Islet precursor cell (in vitro differentiated cells): ENCODE measurements around the gene PDE4D.
A peak's percentile ranks its signal among the peaks of the same experiment; 100 is the strongest.
"Not testable (repeated sequence)": the region's sequence is repeated elsewhere in the genome, so short reads cannot be mapped to it uniquely, and the experiment has no call there.

ENCODE experiments used
- DNase-seq: peaks from one replicate; pipeline ENCODE4 v3.0.0-alpha.2; 2018

PDE4D gene

GRCh38 chr5:59308685-59309084, 584.8 kb downstream of the PDE4D start:
- not testable (repeated sequence) for DNase-seq

GRCh38 chr5:59303289-59303716, 590.2 kb downstream of the PDE4D start:
- DNase-seq, result not testable (repeated sequence)

DNA sequence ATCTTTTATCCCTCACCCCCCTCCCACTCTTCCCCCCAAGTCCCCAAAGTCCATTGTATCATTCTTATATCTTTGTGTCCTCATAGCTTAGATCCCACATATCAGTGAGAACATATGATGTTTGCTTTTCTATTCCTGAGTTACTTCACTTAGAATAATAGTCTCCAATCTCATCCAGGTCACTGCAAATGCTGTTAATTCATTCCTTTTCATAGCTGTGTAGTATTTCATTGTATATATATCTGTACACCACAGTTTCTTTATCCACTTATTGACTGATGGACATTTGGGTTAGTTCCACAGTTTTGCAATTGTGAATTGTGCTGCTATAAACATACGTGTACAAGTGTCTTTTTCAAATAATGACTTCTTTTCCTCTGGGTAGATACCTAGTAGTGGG, 591.0 kb downstream of the PDE4D start:
- not testable (repeated sequence) for DNase-seq

- no peak for DNase-seq
Observed at GRCh38 chr5:59301727-59302126, 591.8 kb downstream of the PDE4D start.

GRCh38 chr5:59300930-59301329, 592.6 kb downstream of the PDE4D start:
- peak; percentile 78 for DNase-seq

DNA sequence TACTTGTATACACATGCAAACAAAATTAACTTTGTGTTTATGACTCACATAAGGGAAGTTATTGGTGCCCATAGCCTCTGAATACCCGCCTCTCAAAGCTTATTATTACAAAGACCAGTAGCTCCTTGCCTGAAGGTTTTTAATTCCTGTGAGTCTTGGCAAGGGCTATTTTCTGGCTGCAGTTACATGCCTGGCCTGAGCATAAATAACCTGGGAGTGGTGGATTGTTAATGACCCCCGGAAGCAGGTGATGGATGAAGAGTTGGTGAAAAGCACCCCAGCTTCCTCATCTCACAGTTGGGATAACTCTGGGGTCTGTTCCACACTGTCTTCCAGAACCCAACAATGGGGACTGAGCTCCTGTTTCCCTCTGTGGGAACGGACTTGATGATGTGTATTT, 594.5 kb downstream of the PDE4D start:
- no peak for DNase-seq

- no peak for DNase-seq
Observed at GRCh38 chr5:59296317-59297264, 596.9 kb downstream of the PDE4D start.

GRCh38 chr5:59293700-59294099, 599.8 kb downstream of the PDE4D start:
- peak; percentile 74 for DNase-seq

DNA sequence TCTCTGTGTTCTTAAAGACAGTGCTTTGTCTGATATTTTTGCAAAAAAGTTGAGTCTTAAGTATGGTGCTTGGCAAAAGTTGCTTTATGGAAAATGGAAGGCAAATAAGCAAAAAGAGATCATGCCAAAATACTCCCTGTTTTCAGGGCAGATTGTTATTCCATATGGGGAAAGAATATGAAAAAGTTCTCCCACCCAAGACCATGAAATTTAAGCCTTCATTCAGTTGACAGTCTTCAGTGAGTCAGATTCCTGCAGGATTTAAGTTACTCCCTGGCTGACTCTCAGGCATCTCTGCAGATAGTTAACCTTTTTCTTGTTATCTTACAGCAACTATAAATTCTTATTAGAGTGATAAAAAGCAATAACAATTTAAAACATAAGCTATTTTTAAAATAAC, 601.6 kb downstream of the PDE4D start:
- no peak for DNase-seq

GRCh38 chr5:59287884-59288283, 605.6 kb downstream of the PDE4D start:
- DNase-seq, result no peak

DNA sequence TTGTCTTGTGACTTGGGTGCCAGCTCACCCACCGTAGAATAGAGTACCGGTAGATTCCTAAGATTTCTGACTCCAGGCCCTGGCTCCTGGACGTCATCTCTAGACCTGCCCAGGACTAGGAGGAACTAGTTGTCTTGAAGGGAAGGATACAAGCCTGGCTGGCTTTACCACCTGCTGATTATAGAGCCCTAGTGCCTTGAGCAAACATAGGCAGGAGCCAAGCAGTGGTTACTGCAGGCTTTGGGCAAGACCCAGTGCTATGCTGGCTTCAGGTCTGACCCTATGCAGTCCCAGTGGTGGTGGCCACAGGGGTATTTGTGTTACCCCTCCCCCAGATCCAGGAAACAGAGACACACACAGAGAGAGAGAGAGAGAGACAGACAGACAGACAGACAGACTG, 606.2 kb downstream of the PDE4D start:
- DNase-seq, result no peak

DNA sequence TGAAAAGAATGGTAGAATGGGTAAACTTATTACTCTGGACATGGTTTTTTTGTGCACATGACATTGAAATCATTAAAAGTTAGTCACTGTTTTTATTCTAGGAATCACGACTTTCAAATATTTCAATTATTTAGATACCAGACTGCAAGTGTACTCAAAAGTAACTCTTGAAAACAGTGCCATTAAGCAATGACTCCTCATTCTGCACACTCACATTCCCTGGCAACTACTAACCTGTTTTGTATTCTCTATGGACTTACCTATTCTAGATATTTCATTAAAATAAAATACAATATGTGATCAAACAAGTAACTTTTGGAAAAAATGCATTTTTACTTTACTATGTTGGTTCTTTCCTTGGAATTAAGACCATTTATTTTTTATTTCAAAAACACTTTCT, 607.0 kb downstream of the PDE4D start:
- DNase-seq, result no peak

DNA sequence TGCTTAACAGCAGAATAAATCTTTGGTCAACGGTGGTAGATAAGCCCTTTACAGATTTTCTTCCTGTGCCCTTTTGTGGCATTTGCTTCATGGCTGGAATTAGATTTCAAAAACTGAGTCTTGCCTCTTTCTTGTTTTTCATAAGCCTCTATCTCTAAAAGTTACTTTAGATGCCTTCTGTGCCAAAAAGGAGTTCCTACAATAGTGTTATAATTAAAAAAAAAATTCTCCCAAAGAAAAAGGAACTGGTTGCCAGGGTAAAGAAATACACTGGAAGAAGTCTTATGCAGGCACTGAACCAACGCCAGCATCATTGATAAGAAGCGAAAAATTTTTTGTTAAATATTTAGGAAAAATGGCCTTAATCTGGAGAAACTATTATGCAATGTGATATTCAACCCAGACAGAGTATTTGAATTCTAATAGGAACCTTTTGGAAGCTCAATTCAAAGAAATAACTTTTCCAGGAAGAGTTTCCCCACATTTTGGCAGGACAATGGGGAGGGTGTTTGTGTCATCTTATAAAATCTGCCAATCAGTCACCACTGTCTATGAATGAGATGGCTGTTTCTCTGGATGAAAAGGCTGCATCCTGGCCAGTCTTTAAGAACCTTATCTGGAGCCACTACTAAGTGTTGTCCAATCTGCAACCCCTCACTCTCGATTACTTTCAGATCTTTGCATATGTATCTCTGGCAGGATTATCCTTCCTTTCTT, 608.1 kb downstream of the PDE4D start:
- DNase-seq, result no peak

GRCh38 chr5:59282726-59283125, 610.8 kb downstream of the PDE4D start:
- DNase-seq, result no peak

DNA sequence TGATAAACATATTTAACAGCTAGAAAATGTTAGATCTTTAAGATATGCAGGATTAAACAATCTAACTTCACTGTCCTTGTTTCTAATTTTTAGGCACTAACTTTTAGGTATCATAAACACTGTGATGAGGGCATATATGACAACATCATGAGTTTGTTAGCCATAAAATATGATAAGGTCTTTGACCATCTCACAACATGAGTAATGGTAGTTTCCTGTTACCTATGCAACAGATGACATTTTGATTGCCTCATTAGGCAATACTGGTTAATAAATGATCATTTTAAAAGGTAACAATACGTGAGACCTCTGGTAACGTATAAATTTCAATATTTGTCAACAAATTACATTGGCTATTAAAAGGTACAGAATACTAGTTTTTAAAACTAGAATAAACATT, 613.5 kb downstream of the PDE4D start:
- no peak for DNase-seq

DNA sequence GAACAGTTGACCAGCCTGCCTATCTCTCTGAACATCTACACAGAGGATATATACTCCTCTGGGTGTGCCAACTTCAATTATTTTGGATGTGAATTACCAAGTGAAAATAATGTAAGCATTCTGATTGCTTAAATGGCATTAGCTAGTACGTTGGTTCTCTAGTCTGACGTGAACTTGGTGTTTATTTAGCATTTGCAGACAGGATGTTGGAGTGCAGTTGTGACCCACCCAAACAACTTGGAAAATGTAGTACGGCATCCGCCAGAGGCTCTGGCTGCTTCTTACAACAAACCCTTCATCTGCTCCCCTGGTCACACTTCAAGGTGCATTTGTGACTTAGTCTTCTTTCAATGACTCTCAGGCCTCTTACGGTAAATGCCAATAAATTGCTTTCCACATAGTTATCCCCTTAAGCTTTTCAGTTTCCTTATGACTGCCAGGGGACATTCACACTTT, 616.6 kb downstream of the PDE4D start:
- DNase-seq, result peak; percentile 50

DNA sequence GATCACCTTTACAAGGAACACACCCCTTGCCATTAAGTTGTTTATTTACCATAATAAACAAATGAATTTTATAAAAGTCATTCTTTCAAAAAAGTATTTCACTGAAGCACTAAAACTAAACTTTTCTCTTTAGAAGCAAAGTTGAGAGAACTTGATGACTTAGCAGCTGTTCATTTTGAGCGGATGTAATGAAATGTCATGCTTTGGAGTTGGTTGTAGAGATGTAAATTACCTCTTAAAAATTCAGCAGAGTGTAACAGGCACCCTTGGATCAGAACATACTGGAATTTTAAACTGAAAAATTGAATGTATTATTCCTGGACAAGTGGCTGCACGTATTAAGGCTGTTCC, 617.2 kb downstream of the PDE4D start:
- no peak for DNase-seq

GRCh38 chr5:59275510-59276324, 617.8 kb downstream of the PDE4D start:
- peak; percentile 87 for DNase-seq

DNA sequence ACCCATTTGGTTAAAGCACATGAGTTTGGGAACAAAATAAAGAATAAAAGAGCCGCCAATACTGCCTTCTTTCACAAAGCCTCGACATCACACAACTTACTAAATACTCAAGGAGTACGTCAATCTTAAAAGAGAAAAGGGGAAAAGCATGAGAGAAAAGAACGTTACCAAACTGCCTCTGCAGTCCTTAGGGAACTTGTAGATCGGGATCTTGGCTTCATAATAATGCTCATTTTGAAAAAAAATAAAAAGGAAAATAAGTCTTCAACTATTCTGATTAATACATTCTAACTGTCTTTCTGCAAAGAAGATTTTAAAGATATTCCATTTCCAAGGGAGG, 618.4 kb downstream of the PDE4D start:
- DNase-seq, result no peak

DNA sequence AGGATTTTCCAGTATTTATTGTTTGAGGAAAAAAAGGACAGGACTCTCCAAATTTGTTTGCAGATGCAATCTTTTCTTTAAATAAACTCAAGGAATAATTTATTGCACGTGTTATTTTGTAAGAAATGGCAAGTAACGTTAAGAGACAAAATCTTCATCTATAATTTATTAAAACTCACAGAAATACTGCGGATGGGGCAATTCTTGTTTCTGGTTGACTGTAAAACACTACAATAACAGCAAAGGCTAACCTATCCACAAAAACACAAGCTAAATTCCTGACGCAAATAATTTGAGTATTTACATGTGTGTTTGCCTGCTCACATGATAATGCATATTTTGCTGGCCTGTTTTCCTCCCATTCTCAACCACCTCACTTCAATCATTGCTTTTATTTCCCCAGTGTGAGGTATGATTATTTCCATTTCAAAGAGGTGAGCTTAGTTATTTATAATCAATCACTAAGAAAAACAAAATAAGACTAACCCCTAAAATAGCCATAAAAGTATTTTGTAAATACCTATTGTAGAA, 619.4 kb downstream of the PDE4D start:
- DNase-seq, result no peak

GRCh38 chr5:59272809-59273427, 620.6 kb downstream of the PDE4D start:
- no peak for DNase-seq

- DNase-seq, result no peak
Observed at GRCh38 chr5:59268756-59269415, 624.6 kb downstream of the PDE4D start.
